Posterior cingulate gyrus (tissue), 11 donors: ENCODE measurements around the gene SLC44A4.
"Not testable (repeated sequence)": the region's sequence is repeated elsewhere in the genome, so short reads cannot be mapped to it uniquely, and the experiment has no call there.

Source experiments
- DNase-seq, 10 donors: peaks; one replicate each; pipeline versions ENCODE4 v3.0.0 to v3.0.0-alpha.2; 2020 to 2021; ENCODE audit warnings: mixed read lengths in 3 of 10
- intact Hi-C: fragments of 100-400 bp; cut with DNase I; formaldehyde crosslinking; loops from one replicate; pipeline ENCODE4 v1.15.1; 2023

The SLC44A4 gene

DNA sequence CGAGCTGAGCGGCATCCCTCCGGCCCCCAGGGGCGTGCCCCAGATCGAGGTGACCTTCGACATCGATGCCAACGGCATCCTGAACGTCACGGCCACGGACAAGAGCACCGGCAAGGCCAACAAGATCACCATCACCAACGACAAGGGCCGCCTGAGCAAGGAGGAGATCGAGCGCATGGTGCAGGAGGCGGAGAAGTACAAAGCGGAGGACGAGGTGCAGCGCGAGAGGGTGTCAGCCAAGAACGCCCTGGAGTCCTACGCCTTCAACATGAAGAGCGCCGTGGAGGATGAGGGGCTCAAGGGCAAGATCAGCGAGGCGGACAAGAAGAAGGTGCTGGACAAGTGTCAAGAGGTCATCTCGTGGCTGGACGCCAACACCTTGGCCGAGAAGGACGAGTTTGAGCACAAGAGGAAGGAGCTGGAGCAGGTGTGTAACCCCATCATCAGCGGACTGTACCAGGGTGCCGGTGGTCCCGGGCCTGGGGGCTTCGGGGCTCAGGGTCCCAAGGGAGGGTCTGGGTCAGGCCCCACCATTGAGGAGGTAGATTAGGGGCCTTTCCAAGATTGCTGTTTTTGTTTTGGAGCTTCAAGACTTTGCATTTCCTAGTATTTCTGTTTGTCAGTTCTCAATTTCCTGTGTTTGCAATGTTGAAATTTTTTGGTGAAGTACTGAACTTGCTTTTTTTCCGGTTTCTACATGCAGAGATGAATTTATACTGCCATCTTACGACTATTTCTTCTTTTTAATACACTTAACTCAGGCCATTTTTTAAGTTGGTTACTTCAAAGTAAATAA lies 61.5 kb downstream of the SLC44A4 start:
- DNase-seq, result peak in 2 of 10 donors; percentile 70 to 78
- intact Hi-C loops, result not testable (repeated sequence)

DNA sequence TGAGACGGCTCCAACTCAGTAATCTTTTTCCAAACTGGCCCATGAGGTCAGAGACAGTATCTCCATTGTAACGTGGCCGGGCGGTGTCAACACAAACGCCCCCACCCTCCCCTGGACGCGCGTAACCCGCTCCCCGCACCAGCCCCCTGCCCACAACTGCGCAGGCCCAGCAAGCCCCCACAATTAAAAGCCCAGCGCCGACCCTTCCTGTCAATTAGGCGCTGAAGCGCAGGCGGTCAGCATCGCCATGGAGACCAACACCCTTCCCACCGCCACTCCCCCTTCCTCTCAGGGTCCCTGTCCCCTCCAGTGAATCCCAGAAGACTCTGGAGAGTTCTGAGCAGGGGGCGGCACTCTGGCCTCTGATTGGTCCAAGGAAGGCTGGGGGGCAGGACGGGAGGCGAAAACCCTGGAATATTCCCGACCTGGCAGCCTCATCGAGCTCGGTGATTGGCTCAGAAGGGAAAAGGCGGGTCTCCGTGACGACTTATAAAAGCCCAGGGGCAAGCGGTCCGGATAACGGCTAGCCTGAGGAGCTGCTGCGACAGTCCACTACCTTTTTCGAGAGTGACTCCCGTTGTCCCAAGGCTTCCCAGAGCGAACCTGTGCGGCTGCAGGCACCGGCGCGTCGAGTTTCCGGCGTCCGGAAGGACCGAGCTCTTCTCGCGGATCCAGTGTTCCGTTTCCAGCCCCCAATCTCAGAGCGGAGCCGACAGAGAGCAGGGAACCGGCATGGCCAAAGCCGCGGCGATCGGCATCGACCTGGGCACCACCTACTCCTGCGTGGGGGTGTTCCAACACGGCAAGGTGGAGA lies 63.6 kb downstream of the SLC44A4 start, which contains the start of the genes HSPA1A and HSPA1L:
HSPA1A (plus strand) TSS at position 519 of the 814 bp plus-strand sequence; CDS start at position 733, 214 bp downstream.
HSPA1L (minus strand) TSS at position 259 of the 814 bp plus-strand sequence. CDS start 3,311 bp downstream, outside the sequence.
- intact Hi-C loops, result no loop called here
- peak; percentile 93 to 99 (median 95) for DNase-seq

DNA sequence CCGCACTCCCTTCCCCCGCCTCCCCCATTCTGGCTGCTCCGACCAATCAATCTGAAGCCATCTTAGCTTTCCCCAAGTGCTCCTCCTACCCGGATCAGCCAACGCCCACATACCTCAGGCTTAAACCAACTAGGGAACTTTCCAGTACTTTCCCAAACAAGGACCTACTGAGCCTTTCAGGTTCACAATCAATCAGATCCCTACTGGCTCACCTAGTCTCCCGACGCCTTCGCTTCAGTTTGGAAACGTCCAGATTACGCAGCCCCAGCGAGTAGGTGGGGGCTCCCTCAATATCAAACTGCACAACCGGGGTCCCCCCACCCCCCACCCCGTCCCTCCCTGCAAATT lies 64.1 kb downstream of the SLC44A4 start:
- peak; percentile 85 to 98 (median 92) for DNase-seq
- intact Hi-C loops, result no loop called here

DNA sequence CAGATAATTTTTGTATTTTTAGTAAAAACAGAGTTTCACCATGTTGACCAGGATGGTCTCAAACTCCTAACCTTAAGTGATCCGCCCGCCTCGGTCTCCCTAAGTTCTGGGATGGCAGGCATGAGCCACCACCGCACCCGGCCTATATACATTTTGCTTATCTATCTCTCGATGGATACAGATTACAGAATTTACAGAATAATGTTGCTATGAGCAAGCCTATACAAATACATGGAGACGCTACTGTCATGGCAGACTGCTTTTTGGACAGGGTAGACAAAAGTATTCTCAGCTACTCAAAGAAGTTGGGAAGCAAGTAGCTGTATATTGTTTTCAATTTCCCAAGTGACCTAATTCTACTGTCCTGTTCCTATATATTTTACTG lies 65.3 kb downstream of the SLC44A4 start:
- peak in 1 of 10 donors; percentile 55 for DNase-seq

More for the DNA sequence above, 65.3 kb downstream of the SLC44A4 start:
- intact Hi-C loops, result no loop called here
